Activated CD8-positive, alpha-beta T cell treated with anti-CD3 and anti-CD28 coated beads for 36 hours (primary cell): Measurements from ENCODE around the gene PPP1R18. TPM values are rescaled to one million over a fixed set of nuclear protein-coding genes. Genes with fewer than 3 reads are reported as not detected.

Experiments used
- ATAC-seq: fragments of 200-7000 bp; cut with Tn5 transposase; one replicate; pipeline ENCODE4 v1.10.0; 2021; ENCODE audit warnings: mild to moderate bottlenecking, moderate library complexity
- CTCF ChIA-PET: fragments of 350-600 bp; sonication (Branson Sonifier 250); formaldehyde crosslinking; loops from one replicate; lab custom pipeline; 2021; ENCODE audit warnings: antibody characterized with exemption; lab: Charles Lee
- POLR2A ChIA-PET: fragments of 350-600 bp; sonication (Branson Sonifier 250); formaldehyde crosslinking; loops from one replicate; lab custom pipeline; 2021; ENCODE audit warnings: antibody characterized with exemption; lab: Charles Lee
- DNase-seq: peaks from one replicate; pipeline ENCODE4 v3.0.0-alpha.2; 2020
- H3K27ac Mint-ChIP-seq: one replicate; pipeline ENCODE4 v1.8.0; 2021; ENCODE audit warnings: mild to moderate bottlenecking, mixed read lengths
- H3K27me3 Mint-ChIP-seq: one replicate; pipeline ENCODE4 v1.8.0; 2021; ENCODE audit warnings: mixed read lengths
- H3K36me3 Mint-ChIP-seq: one replicate; pipeline ENCODE4 v1.8.0; 2021; ENCODE audit warnings: low read depth, mixed read lengths
- H3K4me1 Mint-ChIP-seq: one replicate; pipeline ENCODE4 v1.8.0; 2021; ENCODE audit warnings: low read depth, mixed read lengths
- H3K4me3 Mint-ChIP-seq: one replicate; pipeline ENCODE4 v1.8.0; 2021; ENCODE audit warnings: mild to moderate bottlenecking, moderate library complexity, mixed read lengths
- H3K9me3 Mint-ChIP-seq: one replicate; pipeline ENCODE4 v1.8.0; 2021; ENCODE audit warnings: mixed read lengths
- intact Hi-C: fragments of 100-400 bp; cut with micrococcal nuclease; formaldehyde crosslinking; loops from one replicate; pipeline ENCODE4 v1.10.0; 2022
- total RNA-seq, 2 experiments: library from RNA; stranded (reverse); gene quantifications; one replicate each; pipeline ENCODE4 v1.2.3, GENCODE V29; 2021
- TF ChIP-seq, protein P1 (sequence below): fragments of 200-600 bp; IDR thresholded peaks from one replicate; pipeline ENCODE4 v1.8.0; 2022; ENCODE audit warnings: antibody characterized with exemption, mild to moderate bottlenecking

Gene PPP1R18
- total RNA-seq, 2 experiments from 2014 or later, result 174 to 177 TPM

DNA sequence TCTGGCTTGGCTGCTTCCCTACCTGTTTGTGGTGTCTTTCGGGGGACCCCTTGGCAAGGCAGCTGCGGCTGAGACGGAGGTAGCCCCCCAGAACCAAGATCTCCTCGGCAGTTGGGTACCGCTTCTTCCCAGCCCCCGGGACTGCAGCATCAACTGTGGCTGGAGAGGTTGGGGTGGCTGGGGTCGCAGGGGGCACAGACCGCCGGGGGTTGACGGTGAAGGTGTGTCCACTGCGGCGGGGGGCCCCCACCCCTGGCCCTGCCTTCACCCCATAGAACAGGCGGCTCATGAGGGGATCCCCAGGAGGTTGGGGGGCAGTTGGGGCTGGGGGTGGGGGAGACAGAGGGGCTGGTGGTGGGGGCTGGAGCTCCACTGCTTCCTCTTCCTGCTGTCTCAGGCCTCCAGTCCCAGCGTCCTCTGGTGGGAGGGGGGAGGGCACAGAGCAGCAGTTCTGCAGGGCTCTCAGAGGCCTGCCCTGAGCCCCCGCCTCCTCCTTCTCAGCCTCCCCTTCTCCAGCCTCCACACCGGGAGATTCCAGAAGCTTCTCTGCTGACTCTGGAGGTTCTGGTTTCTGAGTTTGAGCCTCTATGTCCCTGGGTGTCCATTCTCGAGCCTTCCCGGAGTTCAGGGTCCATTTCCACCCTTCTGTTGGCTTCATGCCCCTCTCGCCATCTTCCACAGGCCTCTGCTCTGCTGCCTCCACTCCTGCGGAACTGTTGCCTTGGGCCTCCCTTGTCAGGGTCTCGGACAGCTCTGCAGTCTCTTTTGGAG is 1.9 kb downstream of the PPP1R18 start:
- POLR2A ChIA-PET, result interaction anchor here (1.1 to 15.7 kb wide), 8 partner anchors 36 to 191 kb away, joined by 3 to 500 read pairs (median 4); partner anchors contain the start of genes MDC1, MRPS18B, PPP1R10 and PRR3
- Mint-ChIP-seq H3K9me3 (no peaks in the 10 kb centered on the region), H3K27ac (peak overlapping the region; percentile 95), H3K4me1 (peaks cover 21% of the 10 kb centered on the region), H3K27me3 (no peaks in the 10 kb centered on the region), H3K4me3 (peak overlapping the region; percentile 88), H3K36me3 (peaks cover 79% of the 10 kb centered on the region)
- intact Hi-C loops, result loop anchor here (5.0 kb wide), 2 partner anchors 67 to 128 kb away; partner anchors contain the start of genes MRPS18B and PPP1R10
- TF ChIP-seq, protein P1, sequence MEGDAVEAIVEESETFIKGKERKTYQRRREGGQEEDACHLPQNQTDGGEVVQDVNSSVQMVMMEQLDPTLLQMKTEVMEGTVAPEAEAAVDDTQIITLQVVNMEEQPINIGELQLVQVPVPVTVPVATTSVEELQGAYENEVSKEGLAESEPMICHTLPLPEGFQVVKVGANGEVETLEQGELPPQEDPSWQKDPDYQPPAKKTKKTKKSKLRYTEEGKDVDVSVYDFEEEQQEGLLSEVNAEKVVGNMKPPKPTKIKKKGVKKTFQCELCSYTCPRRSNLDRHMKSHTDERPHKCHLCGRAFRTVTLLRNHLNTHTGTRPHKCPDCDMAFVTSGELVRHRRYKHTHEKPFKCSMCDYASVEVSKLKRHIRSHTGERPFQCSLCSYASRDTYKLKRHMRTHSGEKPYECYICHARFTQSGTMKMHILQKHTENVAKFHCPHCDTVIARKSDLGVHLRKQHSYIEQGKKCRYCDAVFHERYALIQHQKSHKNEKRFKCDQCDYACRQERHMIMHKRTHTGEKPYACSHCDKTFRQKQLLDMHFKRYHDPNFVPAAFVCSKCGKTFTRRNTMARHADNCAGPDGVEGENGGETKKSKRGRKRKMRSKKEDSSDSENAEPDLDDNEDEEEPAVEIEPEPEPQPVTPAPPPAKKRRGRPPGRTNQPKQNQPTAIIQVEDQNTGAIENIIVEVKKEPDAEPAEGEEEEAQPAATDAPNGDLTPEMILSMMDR, result no peak
- CTCF ChIA-PET, result interaction anchor here (18.6 kb wide), 1 partner anchor 45 kb away, joined by 704 read pairs; the partner anchor contains the start of genes MDC1 and TUBB
- DNase-seq, result peak; percentile 83
- ATAC-seq, result no peak

DNA sequence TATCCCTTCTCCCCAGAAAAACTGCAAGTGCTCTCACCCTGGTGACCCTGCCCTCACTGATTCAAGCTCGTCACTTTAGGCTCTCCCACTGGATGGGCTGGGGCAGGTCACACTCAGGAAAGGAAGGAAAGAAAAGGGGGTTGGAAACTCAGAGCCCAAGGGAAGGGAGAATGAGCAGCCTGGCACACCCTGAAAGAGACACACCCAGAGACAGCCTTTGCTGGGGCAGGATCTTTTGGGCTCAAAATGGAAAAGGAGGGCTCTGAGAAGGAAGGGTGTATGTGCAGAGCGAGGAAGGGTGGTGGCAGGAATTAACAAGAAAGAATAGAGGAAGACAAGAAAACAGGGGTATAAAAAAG is 2.5 kb downstream of the PPP1R18 start:
- no peaks in the 10 kb centered on the region for H3K9me3 Mint-ChIP-seq
- CTCF ChIA-PET, result interaction anchor here (18.6 kb wide), 1 partner anchor 46 kb away, joined by 704 read pairs; the partner anchor contains the start of genes MDC1 and TUBB
- peak overlapping the region; percentile 95 for H3K27ac Mint-ChIP-seq
- H3K36me3 Mint-ChIP-seq, result peaks cover 86% of the 10 kb centered on the region
- H3K27me3 Mint-ChIP-seq, result no peaks in the 10 kb centered on the region
- TF ChIP-seq, protein P1, result no peak
- peak overlapping the region; percentile 88 for H3K4me3 Mint-ChIP-seq
- intact Hi-C loops, result loop anchor here (5.0 kb wide), 2 partner anchors 67 to 128 kb away; partner anchors contain the start of genes MRPS18B and PPP1R10
- peaks cover 18% of the 10 kb centered on the region for H3K4me1 Mint-ChIP-seq
- POLR2A ChIA-PET, result interaction anchor here (1.1 to 15.7 kb wide), 5 partner anchors 37 to 190 kb away, joined by 3 to 500 read pairs (median 5); partner anchors contain the start of genes MDC1, MRPS18B, PPP1R10 and TUBB
- DNase-seq (no peak), ATAC-seq (no peak)

DNA sequence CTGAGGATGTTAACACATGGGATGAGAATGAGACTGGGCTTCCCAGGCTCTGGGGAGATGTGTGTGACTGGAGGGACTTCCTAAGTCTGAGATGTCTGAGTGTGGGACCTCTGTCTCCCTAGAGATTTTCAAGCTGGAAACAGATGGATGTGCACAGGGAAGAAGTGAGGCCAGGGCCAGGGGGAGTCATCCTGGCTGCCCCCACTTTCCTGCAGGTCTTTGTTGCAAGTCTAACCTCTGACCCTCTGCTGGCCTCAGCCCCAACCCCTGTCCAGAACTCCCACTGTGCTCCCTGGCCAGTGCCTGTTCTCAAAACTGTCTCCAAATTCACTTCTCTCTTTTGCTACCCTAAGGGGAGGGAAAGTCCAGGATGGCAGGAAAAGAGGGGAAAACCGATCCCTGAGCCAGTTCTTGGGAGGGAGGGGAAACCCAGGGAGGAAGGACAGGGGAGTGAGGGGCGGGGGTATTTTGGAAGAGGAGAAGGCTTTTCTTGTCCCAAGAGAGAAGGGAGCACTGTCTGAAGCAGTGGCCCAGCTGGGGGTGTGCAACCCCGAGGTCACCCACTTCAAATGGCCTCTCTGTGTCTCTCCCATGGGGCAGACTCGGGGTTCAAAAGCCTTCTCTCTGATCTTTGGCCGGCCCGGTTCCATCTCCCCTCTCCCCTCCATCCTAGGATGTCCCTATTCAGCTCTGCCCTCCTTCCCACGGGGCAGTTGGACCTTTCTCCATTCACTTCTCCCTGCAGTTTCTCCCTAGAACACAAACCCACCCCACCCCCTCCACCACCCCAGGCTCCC is 3.1 kb downstream of the PPP1R18 start:
- peak overlapping the region; percentile 95 for H3K27ac Mint-ChIP-seq
- no peaks in the 10 kb centered on the region for H3K27me3 Mint-ChIP-seq
- peak overlapping the region; percentile 88 for H3K4me3 Mint-ChIP-seq
- ATAC-seq (no peak), DNase-seq (no peak)
- H3K9me3 Mint-ChIP-seq, result no peaks in the 10 kb centered on the region
- H3K4me1 Mint-ChIP-seq, result peaks cover 14% of the 10 kb centered on the region
- TF ChIP-seq, protein P1, result no peak
- peaks cover 88% of the 10 kb centered on the region for H3K36me3 Mint-ChIP-seq
- CTCF ChIA-PET, result interaction anchor here (2.1 to 18.6 kb wide), 2 partner anchors 11 to 46 kb away, joined by 9 to 704 read pairs; partner anchors contain the start of genes DHX16, MDC1 and TUBB
- intact Hi-C loops, result loop anchor here (5.0 kb wide), 2 partner anchors 66 to 129 kb away; partner anchors contain the start of genes MRPS18B and PPP1R10
- POLR2A ChIA-PET, result interaction anchor here (0.6 to 15.7 kb wide), 11 partner anchors 9 to 193 kb away, joined by 3 to 500 read pairs (median 5); partner anchors contain the start of genes IER3, MDC1 and TUBB

DNA sequence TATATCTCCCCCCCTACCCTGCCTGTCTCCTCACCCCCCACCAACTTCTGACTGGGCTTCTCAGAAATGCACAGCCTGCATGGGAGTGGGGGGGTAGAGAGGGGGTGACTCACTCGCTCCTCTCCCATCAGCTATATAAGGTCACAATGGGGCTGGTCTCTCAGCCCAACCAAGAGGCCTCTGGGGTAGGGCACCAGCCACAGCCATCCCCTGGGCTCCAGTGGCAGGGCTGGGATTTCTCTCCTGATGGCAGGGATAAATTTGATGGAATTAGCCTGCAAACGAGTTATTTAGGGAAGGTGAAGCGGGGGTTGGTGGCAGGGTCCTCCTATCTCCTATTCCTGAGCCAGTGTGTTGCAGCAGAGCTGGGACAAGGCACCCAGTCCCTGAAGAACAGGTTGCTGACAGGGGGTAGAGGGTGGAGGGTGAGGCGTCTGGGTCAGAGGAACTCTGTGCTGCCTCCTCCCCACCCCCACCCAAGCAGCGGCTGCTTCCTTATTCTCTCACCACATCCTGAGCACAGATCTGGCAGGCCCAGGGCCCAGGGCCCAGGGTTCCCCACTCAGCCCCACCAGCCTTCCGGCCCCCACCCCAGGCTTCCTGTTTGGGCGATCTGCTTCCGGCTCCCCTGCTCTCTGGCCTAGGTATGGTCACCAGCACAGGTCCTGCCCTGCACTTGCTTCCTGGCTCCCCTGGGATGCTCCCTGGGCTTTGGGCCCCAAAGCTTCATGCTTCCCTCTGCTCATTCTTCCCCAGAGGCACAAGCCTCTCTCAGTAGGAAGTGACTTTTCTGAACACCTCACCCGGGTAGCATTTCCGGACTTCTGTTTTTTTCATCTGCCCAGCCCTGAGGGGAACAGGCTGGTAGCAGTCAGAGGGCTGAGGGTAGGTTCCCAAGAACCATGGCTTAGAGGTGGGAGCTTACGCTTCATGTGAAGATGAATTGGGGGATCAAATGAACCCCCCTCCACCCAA is 4.0 kb downstream of the PPP1R18 start:
- ChIA-PET POLR2A (interaction anchor here (0.6 to 15.7 kb wide), 16 partner anchors 8 to 192 kb away, joined by 3 to 500 read pairs (median 5); partner anchors contain the start of genes IER3, MDC1, NRM and TUBB), CTCF (interaction anchor here (1.2 to 18.6 kb wide), 4 partner anchors 10 to 137 kb away, joined by 3 to 704 read pairs (median 7); partner anchors contain the start of genes DHX16, MDC1 and TUBB)
- intact Hi-C loops, result loop anchor here (1.0 to 5.0 kb wide), 3 partner anchors 35 to 130 kb away; partner anchors contain the start of genes MDC1, MRPS18B and PPP1R10
- Mint-ChIP-seq H3K9me3 (no peaks in the 10 kb centered on the region), H3K36me3 (peaks cover 83% of the 10 kb centered on the region), H3K4me1 (peaks cover 5% of the 10 kb centered on the region), H3K27me3 (no peaks in the 10 kb centered on the region), H3K4me3 (peak overlapping the region; percentile 88), H3K27ac (peak overlapping the region; percentile 95)
- peak; percentile 69 for ATAC-seq
- TF ChIP-seq, protein P1, result no peak
- DNase-seq, result peak; percentile 95
